Mesodermal cell (in vitro differentiated cells): ENCODE data around the gene HIC1.

Experiments used
- H3K27ac ChIP-seq: 2 replicates; pipeline ENCODE4 v1.7.0; 2013; ENCODE audit warnings: mild to moderate bottlenecking, low read depth, low read length, moderate library complexity; ENCODE audit not compliant: severe bottlenecking
- H3K36me3 ChIP-seq: 2 replicates; pipeline ENCODE4 v1.7.1; 2013; ENCODE audit warnings: mild to moderate bottlenecking, low read length, moderate library complexity; ENCODE audit not compliant: control insufficient read depth, insufficient read depth
- H3K4me1 ChIP-seq: one replicate; pipeline ENCODE4 v1.7.1; 2013; ENCODE audit warnings: mild to moderate bottlenecking, low read length; ENCODE audit not compliant: insufficient read depth, control insufficient read depth, poor library complexity, severe bottlenecking
- H3K4me3 ChIP-seq: 2 replicates; pipeline ENCODE4 v1.7.0; 2013; ENCODE audit warnings: low read length, control low read depth, mild to moderate bottlenecking; ENCODE audit not compliant: insufficient read depth, poor library complexity, severe bottlenecking; ENCODE audit errors: extremely low read depth
- H3K9me3 ChIP-seq: 2 replicates; pipeline ENCODE4 v1.7.1; 2013; ENCODE audit warnings: mild to moderate bottlenecking, low read length, moderate library complexity; ENCODE audit not compliant: control insufficient read depth
- WGBS, 2 experiments: methylation state at CpG; one replicate each; pipeline ENCODE4 v1.1.5; 2013; ENCODE audit warnings: missing lambda C conversion rate in 2 of 2; ENCODE audit not compliant: insufficient coverage in 2 of 2; 5-methylcytosine and 5-hydroxymethylcytosine counted together

Gene HIC1

GRCh38 chr17:2047590-2047989 lies 7.3 kb upstream of the HIC1 start:
- Histone ChIP-seq H3K9me3 (no peaks in the 10 kb centered on the region), H3K4me3 (no peak overlapping the region), H3K27ac (no peak overlapping the region), H3K4me1 (peaks cover 21% of the 10 kb centered on the region), H3K36me3 (peaks cover 20% of the 10 kb centered on the region)
- 91 to 92% methylated on average over 6 of the region's 6 CpGs for WGBS, 2 experiments

GRCh38 chr17:2048805-2049204 lies 6.1 kb upstream of the HIC1 start:
- Histone ChIP-seq H3K4me3 (no peak overlapping the region), H3K9me3 (no peaks in the 10 kb centered on the region), H3K4me1 (peaks cover 16% of the 10 kb centered on the region), H3K36me3 (peaks cover 8% of the 10 kb centered on the region), H3K27ac (no peak overlapping the region)
- 14 to 39% methylated on average over 2 to 4 of the region's 9 CpGs for WGBS, 2 experiments

- 4 to 6% methylated on average over 60 to 79 of the region's 104 CpGs for WGBS, 2 experiments
- peak overlapping the region; percentile 73 for H3K27ac ChIP-seq
- H3K9me3 ChIP-seq = no peaks in the 10 kb centered on the region
- H3K4me1 ChIP-seq = peaks cover 14% of the 10 kb centered on the region
- H3K4me3 ChIP-seq = peak overlapping the region; percentile 50
- peaks cover under 1% of the 10 kb centered on the region for H3K36me3 ChIP-seq
Observed at GRCh38 chr17:2049333-2050299, 5.3 kb upstream of the HIC1 start.

GRCh38 chr17:2050300-2051060 lies 4.4 kb upstream of the HIC1 start:
- peak overlapping the region; percentile 41 for H3K4me3 ChIP-seq
- no peak overlapping the region for H3K27ac ChIP-seq
- 1 to 4% methylated on average over 49 to 75 of the region's 88 CpGs for WGBS, 2 experiments
- peaks cover 16% of the 10 kb centered on the region for H3K4me1 ChIP-seq
- no peaks in the 10 kb centered on the region for H3K9me3 ChIP-seq
- H3K36me3 ChIP-seq = no peaks in the 10 kb centered on the region

- H3K27ac ChIP-seq = no peak overlapping the region
- WGBS, 2 experiments = 6 to 7% methylated on average over 51 to 63 of the region's 81 CpGs
- no peaks in the 10 kb centered on the region for H3K9me3 ChIP-seq
- peak overlapping the region; percentile 41 for H3K4me3 ChIP-seq
- no peaks in the 10 kb centered on the region for H3K36me3 ChIP-seq
- H3K4me1 ChIP-seq = peaks cover 19% of the 10 kb centered on the region
Observed at GRCh38 chr17:2051061-2051932, 3.6 kb upstream of the HIC1 start.

GRCh38 chr17:2051933-2052559 lies 2.9 kb upstream of the HIC1 start:
- peaks cover 23% of the 10 kb centered on the region for H3K4me1 ChIP-seq
- no peaks in the 10 kb centered on the region for H3K9me3 ChIP-seq
- WGBS, 2 experiments = 50 to 54% methylated on average over 11 to 13 of the region's 14 CpGs
- H3K27ac ChIP-seq = no peak overlapping the region
- H3K4me3 ChIP-seq = no peak overlapping the region
- H3K36me3 ChIP-seq = no peaks in the 10 kb centered on the region

- Histone ChIP-seq H3K4me3 (peak overlapping the region; percentile 41), H3K27ac (no peak overlapping the region)
Observed at GRCh38 chr17:2053380-2054261, 1.3 kb upstream of the HIC1 start.

GRCh38 chr17:2054262-2054511 lies 716 bp upstream of the HIC1 start:
- no peaks in the 10 kb centered on the region for H3K36me3 ChIP-seq
- 21% methylated on average over 16 of the region's 16 CpGs for WGBS, 2 experiments
- peaks cover 23% of the 10 kb centered on the region for H3K4me1 ChIP-seq
- no peaks in the 10 kb centered on the region for H3K9me3 ChIP-seq
- H3K27ac ChIP-seq = no peak overlapping the region
- peak overlapping the region; percentile 41 for H3K4me3 ChIP-seq

More at GRCh38 chr17:2053380-2054261, 1.3 kb upstream of the HIC1 start:
- Histone ChIP-seq H3K36me3 (no peaks in the 10 kb centered on the region), H3K9me3 (no peaks in the 10 kb centered on the region), H3K4me1 (peaks cover 23% of the 10 kb centered on the region)
- 7 to 9% methylated on average over 62 to 63 of the region's 84 CpGs for WGBS, 2 experiments

- H3K9me3 ChIP-seq = no peaks in the 10 kb centered on the region
- WGBS, 2 experiments = 2 to 4% methylated on average over 67 to 87 of the region's 113 CpGs
- H3K27ac ChIP-seq = no peak overlapping the region
- H3K36me3 ChIP-seq = peaks cover 7% of the 10 kb centered on the region
- H3K4me1 ChIP-seq = peaks cover 27% of the 10 kb centered on the region
- H3K4me3 ChIP-seq = peak overlapping the region; percentile 35
Observed at GRCh38 chr17:2055292-2056205, 646 bp downstream of the HIC1 start.
